GM19467 (cell line): Measurements from ENCODE around the gene SIGLEC10.

Experiments
- ATAC-seq: cut with Tn5 transposase; IDR thresholded peaks from one replicate; pipeline ENCODE4 v1.9.1; 2021; ENCODE audit warnings: mild to moderate bottlenecking, moderate library complexity; ENCODE audit not compliant: unreplicated experiment

The SIGLEC10 gene

GRCh38 chr19:51367565-51368365 lies 49.7 kb downstream of the SIGLEC10 start:
- ATAC-seq, result peak; percentile 62

- ATAC-seq, result no peak
Observed at GRCh38 chr19:51367255-51367564, 50.2 kb downstream of the SIGLEC10 start.

DNA sequence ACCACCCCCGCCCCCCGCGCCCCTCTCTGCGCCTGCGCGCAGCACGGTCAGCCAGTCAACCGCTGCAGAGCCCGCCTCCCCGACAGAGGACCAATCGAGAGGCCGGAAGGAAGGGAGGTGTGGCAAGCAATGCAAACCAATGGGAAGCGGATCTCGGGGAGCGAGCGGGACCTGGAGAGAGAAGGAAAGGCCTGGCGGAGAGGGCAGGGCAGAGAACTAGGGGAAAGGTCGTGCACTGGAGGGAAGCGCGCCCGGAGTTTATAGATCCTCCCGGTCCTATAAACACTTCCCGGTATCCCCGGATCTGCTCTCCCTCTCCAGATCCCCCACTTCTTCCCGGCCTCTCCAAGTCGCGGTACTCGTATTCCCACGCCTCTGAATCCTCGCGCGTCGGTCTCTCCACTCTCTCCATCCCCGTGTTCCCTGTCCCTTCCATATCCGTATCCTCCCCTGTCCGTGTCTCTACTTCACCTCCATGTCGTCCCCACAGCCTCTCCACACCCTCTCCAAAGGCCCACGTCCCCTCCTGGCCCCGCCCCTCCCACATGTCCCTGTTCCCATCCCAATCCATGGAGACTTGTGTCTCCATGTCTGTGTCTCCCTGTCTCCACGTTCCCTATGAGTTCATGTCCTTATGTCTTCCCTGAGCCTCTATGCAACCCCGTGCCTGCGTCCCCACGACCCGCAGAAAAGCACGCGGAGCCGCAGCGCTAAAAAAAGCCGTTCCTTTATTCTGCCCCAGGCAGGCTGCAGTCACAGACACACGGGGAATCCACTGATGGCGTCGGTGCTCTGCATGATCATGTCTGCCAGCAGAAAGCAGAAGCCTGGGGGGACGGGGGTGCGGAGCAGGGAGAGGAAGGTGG lies 50.8 kb downstream of the SIGLEC10 start:
- peak; percentile 48 for ATAC-seq

DNA sequence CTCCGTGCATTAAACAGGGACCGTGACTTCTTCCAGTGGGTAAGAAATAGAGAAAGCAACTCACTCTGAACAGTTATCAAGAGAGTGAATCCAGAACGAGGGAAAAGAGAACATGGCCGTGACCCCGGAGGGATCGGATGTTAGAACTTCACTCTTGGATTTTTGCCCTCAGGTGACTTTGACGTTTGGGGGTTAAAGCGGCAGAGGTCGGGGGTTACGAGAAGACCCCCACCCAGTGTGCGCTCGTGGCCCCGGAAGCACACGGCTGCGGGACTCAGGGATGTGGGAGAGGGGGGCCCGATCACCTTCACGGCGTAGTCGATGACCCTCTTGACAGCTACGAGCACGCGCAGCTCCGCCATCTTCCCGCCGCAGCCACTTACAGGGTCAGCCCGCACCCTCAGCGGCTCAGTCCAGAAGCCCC lies 51.5 kb downstream of the SIGLEC10 start, which contains the start of gene ETFB:
TSS of gene ETFB (minus strand) at position 424 of the 424 bp plus-strand sequence. CDS start at position 362, 62 bp downstream.
- ATAC-seq, result no peak

DNA sequence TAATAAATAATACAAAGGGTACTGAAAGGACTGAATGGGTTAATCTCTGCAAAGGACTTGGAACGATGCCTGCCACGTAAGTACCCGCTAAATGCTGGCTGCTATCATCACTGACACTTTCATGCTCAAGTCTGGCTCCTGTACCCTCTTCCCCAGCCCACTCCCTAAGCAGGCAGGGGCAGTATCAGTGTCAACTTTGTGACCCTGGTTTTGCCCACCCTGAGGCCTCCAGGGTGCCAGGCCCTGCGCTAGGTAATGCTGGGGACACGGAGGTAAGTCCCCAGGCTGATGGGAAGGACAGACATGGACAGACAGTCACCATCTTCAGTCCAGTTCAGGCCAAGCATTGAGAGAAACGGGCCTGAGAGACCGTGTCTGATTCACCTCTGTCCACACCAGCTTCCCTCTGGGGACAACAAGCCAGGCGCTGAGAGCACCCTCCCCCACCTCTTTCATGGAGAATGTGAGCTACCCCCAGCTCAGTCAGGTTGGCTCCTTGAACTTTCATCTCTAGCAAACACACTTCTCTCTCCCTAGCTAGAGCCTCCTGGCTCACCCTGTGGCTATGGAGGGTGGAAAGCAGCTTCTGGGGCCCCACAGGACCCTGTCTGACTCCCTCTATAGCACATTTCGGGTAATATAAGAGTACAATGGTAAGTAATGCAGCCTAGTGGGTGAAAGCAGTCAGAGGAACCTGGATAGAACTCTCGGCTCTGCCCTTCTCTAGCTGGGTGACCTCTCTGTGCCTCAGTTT lies 52.1 kb downstream of the SIGLEC10 start:
- ATAC-seq, result no peak

DNA sequence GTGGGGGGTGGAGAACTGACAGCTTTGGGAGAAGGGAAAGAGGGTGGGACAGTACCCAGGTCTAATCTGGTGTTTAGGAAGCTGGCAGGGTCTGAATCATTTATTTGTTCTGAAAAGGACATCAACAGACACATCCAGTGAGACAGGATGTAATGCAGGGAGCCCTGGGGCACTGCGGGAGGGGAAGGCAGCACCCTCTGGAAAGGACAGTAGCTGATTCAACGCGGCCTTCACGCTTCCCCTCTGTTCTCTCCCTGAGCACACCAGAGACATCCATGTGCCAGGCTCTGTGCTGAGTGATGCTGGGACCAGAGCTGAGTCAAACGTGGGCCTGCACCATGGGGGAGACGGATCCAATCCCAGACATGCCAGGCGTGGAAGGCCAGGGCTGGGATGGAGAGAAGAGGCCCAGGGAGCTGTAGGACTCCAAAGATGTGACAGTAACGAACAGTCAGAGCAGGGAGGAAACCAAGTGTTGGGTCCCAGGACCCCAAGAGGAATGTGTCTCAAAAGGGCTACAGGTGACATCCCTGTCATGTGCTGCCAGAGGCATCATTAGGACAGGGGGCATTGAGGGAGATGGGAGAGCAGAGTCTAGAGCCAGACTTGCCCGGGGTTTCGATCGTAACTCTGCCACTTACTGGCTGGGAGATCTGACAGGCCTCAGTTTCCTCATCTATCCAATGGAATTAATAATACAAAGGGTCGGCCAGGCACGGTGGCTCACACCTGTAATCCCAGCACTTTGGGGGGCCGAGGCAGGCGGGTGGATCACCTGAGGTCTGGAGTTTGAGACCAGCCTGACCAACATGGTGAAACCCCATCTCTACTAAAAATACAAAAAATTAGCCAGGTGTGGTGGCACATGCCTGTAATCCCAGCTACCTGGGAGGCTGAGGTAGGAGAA lies 53.0 kb downstream of the SIGLEC10 start:
- no peak for ATAC-seq

DNA sequence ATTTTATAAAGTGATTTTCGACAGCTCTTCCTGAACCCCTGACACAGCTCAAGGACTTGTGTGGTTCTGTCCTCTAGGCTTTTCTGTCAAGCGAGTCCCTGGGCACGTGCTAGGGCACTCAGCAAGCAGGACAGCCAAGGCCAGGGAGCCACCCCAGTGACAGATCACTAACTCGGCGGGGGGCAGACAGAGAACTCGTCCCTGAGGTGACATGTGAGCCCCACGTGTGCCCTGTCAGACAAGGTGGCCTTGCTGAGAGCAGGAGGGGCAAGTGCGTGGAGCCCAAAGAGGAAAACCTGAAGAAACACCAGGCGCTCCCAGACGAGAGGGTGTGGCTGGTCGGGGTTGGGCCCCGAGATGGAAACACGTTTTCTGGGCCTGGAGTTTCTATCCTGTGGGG lies 56.2 kb downstream of the SIGLEC10 start:
- ATAC-seq, result no peak
